Measurements from ENCODE around the gene ABCC9.

ABCC9 gene

GRCh38 chr12:21881965-21882364, 59.3 kb downstream of the ABCC9 start:
- Histone ChIP-seq H3K4me1 (ENCODE audit: control insufficient read depth, insufficient read depth, low read length) (peaks cover 8% of the 10 kb centered on the region), H3K9ac (ENCODE audit: low read length in 2 of 2) (peak overlapping the region in 1 of 2 donors; percentile 1), H3K4me3 (ENCODE audit: low read length in 2 of 2) (peak overlapping the region in 1 of 2 donors; percentile 5), H3K36me3 (ENCODE audit: control insufficient read depth in 2 of 2, insufficient read depth in 2 of 2, low read length in 2 of 2) (peaks cover 0 to 4% of the 10 kb centered on the region in 2 donors), H3K27ac (ENCODE audit: low read length) (peak overlapping the region; percentile 19), H3K9me3 (ENCODE audit: control insufficient read depth in 2 of 2, low read length in 2 of 2) (no peaks in the 10 kb centered on the region), H3K27me3 (ENCODE audit: control insufficient read depth in 1 of 2, insufficient read depth in 2 of 2, low read length in 2 of 2) (no peaks in the 10 kb centered on the region)

GRCh38 chr12:21879312-21879711, 61.9 kb downstream of the ABCC9 start:
- Histone ChIP-seq H3K9ac (ENCODE audit: low read length in 2 of 2) (no peak overlapping the region), H3K27me3 (ENCODE audit: control insufficient read depth in 1 of 2, insufficient read depth in 2 of 2, low read length in 2 of 2) (no peaks in the 10 kb centered on the region), H3K27ac (ENCODE audit: low read length) (no peak overlapping the region), H3K36me3 (ENCODE audit: control insufficient read depth in 2 of 2, insufficient read depth in 2 of 2, low read length in 2 of 2) (peaks cover 0 to 8% of the 10 kb centered on the region in 2 donors), H3K4me1 (ENCODE audit: control insufficient read depth, insufficient read depth, low read length) (peaks cover 8% of the 10 kb centered on the region), H3K4me3 (ENCODE audit: low read length in 2 of 2) (no peak overlapping the region), H3K9me3 (ENCODE audit: control insufficient read depth in 2 of 2, low read length in 2 of 2) (no peaks in the 10 kb centered on the region)

GRCh38 chr12:21877293-21877982, 63.8 kb downstream of the ABCC9 start:
- Histone ChIP-seq H3K36me3 (ENCODE audit: control insufficient read depth in 2 of 2, insufficient read depth in 2 of 2, low read length in 2 of 2) (peaks cover 0 to 9% of the 10 kb centered on the region in 2 donors), H3K27me3 (ENCODE audit: control insufficient read depth in 1 of 2, insufficient read depth in 2 of 2, low read length in 2 of 2) (no peaks in the 10 kb centered on the region), H3K4me1 (ENCODE audit: control insufficient read depth, insufficient read depth, low read length) (peaks cover 8% of the 10 kb centered on the region), H3K4me3 (ENCODE audit: low read length in 2 of 2) (no peak overlapping the region), H3K9ac (ENCODE audit: low read length in 2 of 2) (no peak overlapping the region), H3K9me3 (ENCODE audit: control insufficient read depth in 2 of 2, low read length in 2 of 2) (peaks cover 0 to 5% of the 10 kb centered on the region in 2 donors), H3K27ac (ENCODE audit: low read length) (no peak overlapping the region)

- H3K27me3 ChIP-seq (ENCODE audit: control insufficient read depth in 1 of 2, insufficient read depth in 2 of 2, low read length in 2 of 2) = no peaks in the 10 kb centered on the region
- H3K9me3 ChIP-seq (ENCODE audit: control insufficient read depth in 2 of 2, low read length in 2 of 2) = peaks cover 0 to 3% of the 10 kb centered on the region in 2 donors
- H3K9ac ChIP-seq (ENCODE audit: low read length in 2 of 2) = no peak overlapping the region
- no peak overlapping the region for H3K4me3 ChIP-seq (ENCODE audit: low read length in 2 of 2)
- H3K4me1 ChIP-seq (ENCODE audit: control insufficient read depth, insufficient read depth, low read length) = no peaks in the 10 kb centered on the region
- H3K36me3 ChIP-seq (ENCODE audit: control insufficient read depth in 2 of 2, insufficient read depth in 2 of 2, low read length in 2 of 2) = peaks cover 0 to 17% of the 10 kb centered on the region in 2 donors
- H3K27ac ChIP-seq (ENCODE audit: low read length) = no peak overlapping the region
Observed at GRCh38 chr12:21865846-21866245, 75.4 kb downstream of the ABCC9 start.

GRCh38 chr12:21860534-21860933, 80.7 kb downstream of the ABCC9 start:
- no peaks in the 10 kb centered on the region for H3K4me1 ChIP-seq (ENCODE audit: control insufficient read depth, insufficient read depth, low read length)
- no peak overlapping the region for H3K4me3 ChIP-seq (ENCODE audit: low read length in 2 of 2)
- no peak overlapping the region for H3K9ac ChIP-seq (ENCODE audit: low read length in 2 of 2)
- no peaks in the 10 kb centered on the region for H3K9me3 ChIP-seq (ENCODE audit: control insufficient read depth in 2 of 2, low read length in 2 of 2)
- H3K27ac ChIP-seq (ENCODE audit: low read length) = no peak overlapping the region
- H3K27me3 ChIP-seq (ENCODE audit: control insufficient read depth in 1 of 2, insufficient read depth in 2 of 2, low read length in 2 of 2) = no peaks in the 10 kb centered on the region
- H3K36me3 ChIP-seq (ENCODE audit: control insufficient read depth in 2 of 2, insufficient read depth in 2 of 2, low read length in 2 of 2) = peaks cover 0 to 11% of the 10 kb centered on the region in 2 donors

GRCh38 chr12:21860128-21860527, 81.1 kb downstream of the ABCC9 start:
- Histone ChIP-seq H3K4me1 (ENCODE audit: control insufficient read depth, insufficient read depth, low read length) (no peaks in the 10 kb centered on the region), H3K27ac (ENCODE audit: low read length) (no peak overlapping the region), H3K27me3 (ENCODE audit: control insufficient read depth in 1 of 2, insufficient read depth in 2 of 2, low read length in 2 of 2) (no peaks in the 10 kb centered on the region), H3K9me3 (ENCODE audit: control insufficient read depth in 2 of 2, low read length in 2 of 2) (no peaks in the 10 kb centered on the region), H3K4me3 (ENCODE audit: low read length in 2 of 2) (no peak overlapping the region), H3K36me3 (ENCODE audit: control insufficient read depth in 2 of 2, insufficient read depth in 2 of 2, low read length in 2 of 2) (peaks cover 0 to 11% of the 10 kb centered on the region in 2 donors), H3K9ac (ENCODE audit: low read length in 2 of 2) (no peak overlapping the region)

- H3K9ac ChIP-seq (ENCODE audit: low read length in 2 of 2) = no peak overlapping the region
- H3K4me1 ChIP-seq (ENCODE audit: control insufficient read depth, insufficient read depth, low read length) = no peaks in the 10 kb centered on the region
- H3K36me3 ChIP-seq (ENCODE audit: control insufficient read depth in 2 of 2, insufficient read depth in 2 of 2, low read length in 2 of 2) = peaks cover 3 to 6% of the 10 kb centered on the region in 2 donors
- H3K4me3 ChIP-seq (ENCODE audit: low read length in 2 of 2) = no peak overlapping the region
- H3K9me3 ChIP-seq (ENCODE audit: control insufficient read depth in 2 of 2, low read length in 2 of 2) = no peaks in the 10 kb centered on the region
- no peaks in the 10 kb centered on the region for H3K27me3 ChIP-seq (ENCODE audit: control insufficient read depth in 1 of 2, insufficient read depth in 2 of 2, low read length in 2 of 2)
- H3K27ac ChIP-seq (ENCODE audit: low read length) = no peak overlapping the region
Observed at GRCh38 chr12:21852251-21852650, 89.0 kb downstream of the ABCC9 start.

- no peak overlapping the region for H3K27ac ChIP-seq (ENCODE audit: low read length)
- H3K9me3 ChIP-seq (ENCODE audit: control insufficient read depth in 2 of 2, low read length in 2 of 2) = no peaks in the 10 kb centered on the region
- H3K27me3 ChIP-seq (ENCODE audit: control insufficient read depth in 1 of 2, insufficient read depth in 2 of 2, low read length in 2 of 2) = no peaks in the 10 kb centered on the region
- no peak overlapping the region for H3K4me3 ChIP-seq (ENCODE audit: low read length in 2 of 2)
- H3K36me3 ChIP-seq (ENCODE audit: control insufficient read depth in 2 of 2, insufficient read depth in 2 of 2, low read length in 2 of 2) = peaks cover 3 to 8% of the 10 kb centered on the region in 2 donors
- H3K4me1 ChIP-seq (ENCODE audit: control insufficient read depth, insufficient read depth, low read length) = no peaks in the 10 kb centered on the region
- no peak overlapping the region for H3K9ac ChIP-seq (ENCODE audit: low read length in 2 of 2)
Observed at GRCh38 chr12:21851151-21851550, 90.1 kb downstream of the ABCC9 start.

- Histone ChIP-seq H3K4me3 (ENCODE audit: low read length in 2 of 2) (no peak overlapping the region), H3K36me3 (ENCODE audit: control insufficient read depth in 2 of 2, insufficient read depth in 2 of 2, low read length in 2 of 2) (peaks cover 3 to 8% of the 10 kb centered on the region in 2 donors), H3K9me3 (ENCODE audit: control insufficient read depth in 2 of 2, low read length in 2 of 2) (no peaks in the 10 kb centered on the region), H3K4me1 (ENCODE audit: control insufficient read depth, insufficient read depth, low read length) (no peaks in the 10 kb centered on the region), H3K27ac (ENCODE audit: low read length) (no peak overlapping the region), H3K27me3 (ENCODE audit: control insufficient read depth in 1 of 2, insufficient read depth in 2 of 2, low read length in 2 of 2) (no peaks in the 10 kb centered on the region), H3K9ac (ENCODE audit: low read length in 2 of 2) (no peak overlapping the region)
Observed at GRCh38 chr12:21850419-21850818, 90.8 kb downstream of the ABCC9 start.

GRCh38 chr12:21849878-21850277, 91.3 kb downstream of the ABCC9 start:
- Histone ChIP-seq H3K9ac (ENCODE audit: low read length in 2 of 2) (no peak overlapping the region), H3K4me1 (ENCODE audit: control insufficient read depth, insufficient read depth, low read length) (no peaks in the 10 kb centered on the region), H3K36me3 (ENCODE audit: control insufficient read depth in 2 of 2, insufficient read depth in 2 of 2, low read length in 2 of 2) (peaks cover 3 to 8% of the 10 kb centered on the region in 2 donors), H3K9me3 (ENCODE audit: control insufficient read depth in 2 of 2, low read length in 2 of 2) (no peaks in the 10 kb centered on the region), H3K4me3 (ENCODE audit: low read length in 2 of 2) (no peak overlapping the region), H3K27me3 (ENCODE audit: control insufficient read depth in 1 of 2, insufficient read depth in 2 of 2, low read length in 2 of 2) (no peaks in the 10 kb centered on the region), H3K27ac (ENCODE audit: low read length) (no peak overlapping the region)

GRCh38 chr12:21848192-21848591, 93.0 kb downstream of the ABCC9 start:
- H3K4me3 ChIP-seq (ENCODE audit: low read length in 2 of 2) = no peak overlapping the region
- peaks cover 3 to 8% of the 10 kb centered on the region in 2 donors for H3K36me3 ChIP-seq (ENCODE audit: control insufficient read depth in 2 of 2, insufficient read depth in 2 of 2, low read length in 2 of 2)
- H3K4me1 ChIP-seq (ENCODE audit: control insufficient read depth, insufficient read depth, low read length) = no peaks in the 10 kb centered on the region
- H3K27ac ChIP-seq (ENCODE audit: low read length) = no peak overlapping the region
- H3K9me3 ChIP-seq (ENCODE audit: control insufficient read depth in 2 of 2, low read length in 2 of 2) = no peaks in the 10 kb centered on the region
- no peaks in the 10 kb centered on the region for H3K27me3 ChIP-seq (ENCODE audit: control insufficient read depth in 1 of 2, insufficient read depth in 2 of 2, low read length in 2 of 2)
- H3K9ac ChIP-seq (ENCODE audit: low read length in 2 of 2) = no peak overlapping the region
